ENCODE measurements around the gene CENPS. TPM values are rescaled to one million over a fixed set of nuclear protein-coding genes. Genes with fewer than 3 reads are reported as not detected.
"Not testable (repeated sequence)": the region's sequence is repeated elsewhere in the genome, so short reads cannot be mapped to it uniquely, and the experiment has no call there.

Gene CENPS
- total RNA-seq, 1 experiment from 2014 or later: 28.5 TPM

- H3K79me2 ChIP-seq (ENCODE audit: low read depth): peaks cover 32% of the 10 kb centered on the region
- peaks cover 36% of the 10 kb centered on the region for H3F3A ChIP-seq (ENCODE audit: insufficient read depth, low read depth)
- H3K9me3 ChIP-seq (ENCODE audit: insufficient read depth, low read depth): no peaks in the 10 kb centered on the region
- intact Hi-C loops (cut with micrococcal nuclease; ENCODE audit: unreplicated experiment): no loop called here
- peaks cover 18% of the 10 kb centered on the region for H3K4me1 ChIP-seq (replicated peaks; ENCODE audit: insufficient read depth)
- H4K20me1 ChIP-seq (ENCODE audit: insufficient read depth): no peaks in the 10 kb centered on the region
- H3K27ac ChIP-seq: no peak overlapping the region
- H3K4me2 ChIP-seq: no peak overlapping the region
- H3K36me3 ChIP-seq (ENCODE audit: low read depth): peaks cover 57% of the 10 kb centered on the region
- BruUV-seq (replicated peaks): no TSS peak
- no peak for DNase-seq
- no peaks in the 10 kb centered on the region for H3K9me2 ChIP-seq (ENCODE audit: insufficient read depth)
- CTCF ChIA-PET: interaction anchor here (0.6 kb wide), 1 partner anchor 451 kb away, joined by 5 read pairs; no protein-coding TSS in a partner anchor
- POLR2A ChIA-PET (ENCODE audit: unreplicated experiment): interaction anchor here (0.6 kb wide), 1 partner anchor 868 kb away, joined by 3 read pairs; the partner anchor contains the start of gene SLC25A33
- no peak overlapping the region for H3K4me3 ChIP-seq
- H2AFZ ChIP-seq: no peak overlapping the region
- no peak for TF ChIP-seq EZH2 (IDR thresholded peaks at IDR 0.05; ENCODE audit: low read depth)
- TF ChIP-seq CTCF (conservative IDR thresholded peaks at IDR 0.05): no peak
- H3K27me3 ChIP-seq (ENCODE audit: insufficient read depth, low read depth): no peaks in the 10 kb centered on the region
Observed at GRCh38 chr1:10407201-10407600, 23.0 kb upstream of the CENPS start.

- ChIA-PET CTCF (interaction anchor here (0.6 to 0.8 kb wide), 2 partner anchors 38 to 204 kb away, joined by 3 read pairs; no protein-coding TSS in a partner anchor), POLR2A (ENCODE audit: unreplicated experiment) (interaction anchor here (0.5 to 1.0 kb wide), 7 partner anchors 13 to 525 kb away, joined by 3 to 8 read pairs (median 4); no protein-coding TSS in a partner anchor)
- Histone ChIP-seq H4K20me1 (ENCODE audit: insufficient read depth) (no peaks in the 10 kb centered on the region), H3F3A (ENCODE audit: insufficient read depth, low read depth) (peaks cover 83% of the 10 kb centered on the region), H3K27ac (peak overlapping the region; percentile 100), H3K79me2 (ENCODE audit: low read depth) (peaks cover 15% of the 10 kb centered on the region), H2AFZ (no peak overlapping the region), H3K27me3 (ENCODE audit: insufficient read depth, low read depth) (no peaks in the 10 kb centered on the region), H3K4me3 (peak overlapping the region; percentile 33; the same call in 1 of the 2 replicates), H3K4me2 (peak overlapping the region; percentile 68), H3K4me1 (replicated peaks; ENCODE audit: insufficient read depth) (peaks cover 52% of the 10 kb centered on the region), H3K9me3 (ENCODE audit: insufficient read depth, low read depth) (no peaks in the 10 kb centered on the region), H3K36me3 (ENCODE audit: low read depth) (peaks cover 59% of the 10 kb centered on the region), H3K9me2 (ENCODE audit: insufficient read depth) (no peaks in the 10 kb centered on the region)
- peak; percentile 87 to 96 for DNase-seq
- no TSS peak for BruUV-seq (replicated peaks)
- intact Hi-C loops (cut with micrococcal nuclease; ENCODE audit: unreplicated experiment): loop anchor here (1.0 kb wide), 2 partner anchors 17 to 37 kb away; no protein-coding TSS in a partner anchor
- TF ChIP-seq CTCF (conservative IDR thresholded peaks at IDR 0.05) (no peak), EZH2 (IDR thresholded peaks at IDR 0.05; ENCODE audit: low read depth) (no peak)
Observed at GRCh38 chr1:10415211-10415930, 14.9 kb upstream of the CENPS start.

- Histone ChIP-seq H3K4me2 (peak overlapping the region; percentile 68), H3K4me1 (replicated peaks; ENCODE audit: insufficient read depth) (peaks cover 52% of the 10 kb centered on the region), H3F3A (ENCODE audit: insufficient read depth, low read depth) (peaks cover 82% of the 10 kb centered on the region), H3K4me3 (peak overlapping the region; percentile 33; the same call in 1 of the 2 replicates), H3K36me3 (ENCODE audit: low read depth) (peaks cover 57% of the 10 kb centered on the region), H3K79me2 (ENCODE audit: low read depth) (peaks cover 15% of the 10 kb centered on the region), H3K27ac (peak overlapping the region; percentile 100)
- ChIA-PET POLR2A (ENCODE audit: unreplicated experiment) (interaction anchor here (0.6 kb wide), 1 partner anchor 526 kb away, joined by 3 read pairs; no protein-coding TSS in a partner anchor), CTCF (interaction anchor here (0.6 kb wide), 1 partner anchor 205 kb away, joined by 3 read pairs; no protein-coding TSS in a partner anchor)
- H4K20me1 ChIP-seq (ENCODE audit: insufficient read depth); DNase-seq; H3K9me3 ChIP-seq (ENCODE audit: insufficient read depth, low read depth); H3K27me3 ChIP-seq (ENCODE audit: insufficient read depth, low read depth); H2AFZ ChIP-seq; H3K9me2 ChIP-seq (ENCODE audit: insufficient read depth): not testable (repeated sequence)
- intact Hi-C loops (cut with micrococcal nuclease; ENCODE audit: unreplicated experiment): loop anchor here (1.0 kb wide), 2 partner anchors 18 to 38 kb away; no protein-coding TSS in a partner anchor
- BruUV-seq (replicated peaks): TSS peak; percentile 47
Observed at GRCh38 chr1:10415967-10416366, 14.3 kb upstream of the CENPS start.

- intact Hi-C loops (cut with micrococcal nuclease; ENCODE audit: unreplicated experiment); H2AFZ ChIP-seq; H3K9me2 ChIP-seq (ENCODE audit: insufficient read depth); H3K9me3 ChIP-seq (ENCODE audit: insufficient read depth, low read depth); H4K20me1 ChIP-seq (ENCODE audit: insufficient read depth); BruUV-seq (replicated peaks); H3K27me3 ChIP-seq (ENCODE audit: insufficient read depth, low read depth); H3K4me3 ChIP-seq; H3K4me2 ChIP-seq; CTCF ChIA-PET; DNase-seq; POLR2A ChIA-PET (ENCODE audit: unreplicated experiment): not testable (repeated sequence)
- peaks cover 33% of the 10 kb centered on the region for H3K36me3 ChIP-seq (ENCODE audit: low read depth)
- peaks cover 57% of the 10 kb centered on the region for H3F3A ChIP-seq (ENCODE audit: insufficient read depth, low read depth)
- peak overlapping the region; percentile 100 for H3K27ac ChIP-seq
- H3K79me2 ChIP-seq (ENCODE audit: low read depth): peaks cover 15% of the 10 kb centered on the region
- peaks cover 29% of the 10 kb centered on the region for H3K4me1 ChIP-seq (replicated peaks; ENCODE audit: insufficient read depth)
Observed at GRCh38 chr1:10418741-10419140, 11.5 kb upstream of the CENPS start.
